Measurements from ENCODE around the gene PBOV1. TPM values are rescaled to one million over a fixed set of nuclear protein-coding genes. Genes with fewer than 3 reads are reported as not detected.
"Not testable (repeated sequence)": the region's sequence is repeated elsewhere in the genome, so short reads cannot be mapped to it uniquely, and the experiment has no call there.

The PBOV1 gene
- polyA plus RNA-seq, 3 donors: 0.06 to 0.15 TPM; not detected in 1

DNA sequence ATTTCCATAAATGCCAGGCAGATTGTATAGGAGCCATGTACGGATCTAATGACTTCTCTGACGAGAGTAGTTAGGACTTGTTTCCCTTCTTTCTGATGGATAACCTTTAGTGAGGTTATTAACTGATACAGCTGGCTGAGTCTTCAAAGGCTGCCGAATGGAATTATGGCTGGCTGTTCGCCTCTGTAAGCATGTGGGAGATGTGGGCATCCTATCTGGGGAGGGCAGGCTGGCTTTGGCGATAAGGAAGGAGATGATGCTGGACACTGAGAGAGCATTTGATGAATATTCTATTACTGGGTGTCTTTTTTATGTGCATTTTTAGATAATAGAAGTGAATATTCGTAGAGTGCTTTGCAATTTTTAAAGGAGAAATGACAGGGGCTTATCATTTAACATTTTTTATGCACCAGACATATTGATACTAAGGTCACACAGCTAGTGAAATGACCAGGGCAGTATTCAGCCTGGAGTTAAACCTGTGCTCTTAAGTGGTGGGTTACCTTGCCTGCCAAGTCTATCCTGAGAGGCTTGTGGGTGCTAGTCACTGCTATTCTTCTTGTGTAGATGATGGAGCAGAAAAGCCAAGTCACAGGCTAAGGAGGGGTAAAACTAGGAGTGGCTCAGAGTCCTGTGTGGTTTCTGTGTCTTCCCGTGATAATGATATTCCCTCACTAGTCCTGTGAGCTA, 3.1 kb downstream of the PBOV1 start:
- DNase-seq (ENCODE audit: extremely low read depth in 1 of 11, low read depth in 9 of 11, low spot score in 4 of 11): no peak

DNA sequence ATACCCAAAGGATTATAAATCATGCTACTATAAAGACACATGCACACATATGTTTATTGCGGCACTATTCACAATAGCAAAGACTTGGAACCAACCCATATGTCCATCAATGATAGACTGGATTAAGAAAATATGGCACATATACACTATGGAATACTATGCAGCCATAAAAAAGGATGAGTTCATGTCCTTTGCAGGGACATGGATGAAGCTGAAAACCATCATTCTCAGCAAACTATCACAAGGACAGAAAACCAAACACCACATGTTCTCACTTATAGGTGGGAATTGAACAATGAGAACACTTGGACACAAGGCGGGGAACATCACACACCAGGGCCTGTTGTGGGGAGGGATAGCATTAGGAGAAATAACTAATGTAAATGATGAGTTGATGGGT, 5.8 kb downstream of the PBOV1 start:
- DNase-seq (ENCODE audit: extremely low read depth in 1 of 11, low read depth in 9 of 11, low spot score in 4 of 11): not testable (repeated sequence)

DNA sequence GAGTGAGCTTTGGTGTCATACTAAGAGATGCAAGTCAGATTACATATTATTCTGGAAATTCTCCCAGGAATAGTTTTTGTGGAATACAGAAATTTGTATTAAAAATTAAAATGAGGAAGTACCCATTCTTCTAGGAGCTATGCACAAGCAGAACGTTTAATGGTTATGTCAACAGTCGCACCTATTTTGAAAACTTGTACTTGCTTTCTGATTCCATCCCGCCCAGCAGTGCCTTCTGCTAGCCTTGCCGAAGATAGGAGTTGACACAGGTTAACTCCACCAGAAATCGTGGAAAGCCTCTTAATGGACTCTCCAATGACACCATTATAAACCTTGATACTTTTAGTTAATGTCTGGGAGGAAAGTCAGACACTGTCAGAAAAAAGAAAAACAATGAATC, 6.7 kb downstream of the PBOV1 start:
- DNase-seq (ENCODE audit: extremely low read depth in 1 of 11, low read depth in 9 of 11, low spot score in 4 of 11): no peak

DNA sequence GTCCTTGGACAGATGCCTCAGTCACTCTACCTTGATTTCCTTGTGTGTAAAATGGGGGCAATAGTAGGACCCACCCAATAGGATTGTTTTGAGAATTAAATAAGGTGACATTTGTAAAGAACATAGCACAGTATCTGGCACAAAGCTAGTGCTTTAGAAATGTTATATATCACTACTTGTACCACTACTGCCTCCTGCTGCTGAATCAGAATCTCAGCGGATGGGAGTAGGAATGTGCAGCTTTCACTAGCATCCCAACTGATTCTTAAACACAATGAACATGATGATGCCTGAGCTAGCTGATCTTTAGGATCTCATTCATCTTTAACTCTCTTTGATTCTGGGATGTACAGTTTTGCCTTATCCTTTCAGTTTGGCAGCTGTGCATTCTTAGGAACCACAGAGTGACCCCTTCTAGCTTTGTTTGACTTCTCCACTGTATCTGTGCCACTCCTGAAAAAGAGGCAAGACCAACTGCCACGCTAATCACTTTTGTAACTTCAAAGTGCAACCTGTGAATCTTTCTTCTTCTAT, 7.2 kb downstream of the PBOV1 start:
- no peak for DNase-seq (ENCODE audit: extremely low read depth in 1 of 11, low read depth in 9 of 11, low spot score in 4 of 11)

DNA sequence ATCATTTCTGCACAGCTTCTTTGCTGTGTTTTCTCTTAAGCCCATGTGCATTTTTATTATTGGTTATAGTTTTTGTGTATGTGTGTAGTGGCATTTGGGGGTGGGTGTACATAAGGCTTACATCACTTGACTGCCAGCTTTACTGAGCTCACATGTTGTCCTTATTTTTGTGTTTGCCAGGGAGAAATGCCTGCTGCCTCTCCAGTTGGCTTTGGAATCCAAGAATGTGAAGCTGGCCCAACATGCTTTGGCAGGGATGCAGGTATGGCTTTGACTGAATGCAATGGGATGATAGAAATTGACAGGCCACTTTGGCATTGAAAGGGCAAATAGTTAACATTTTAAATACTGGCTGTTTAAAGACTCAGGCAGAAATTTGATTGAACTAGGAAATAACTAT, 11.4 kb downstream of the PBOV1 start:
- DNase-seq (ENCODE audit: extremely low read depth in 1 of 11, low read depth in 9 of 11, low spot score in 4 of 11): no peak

DNA sequence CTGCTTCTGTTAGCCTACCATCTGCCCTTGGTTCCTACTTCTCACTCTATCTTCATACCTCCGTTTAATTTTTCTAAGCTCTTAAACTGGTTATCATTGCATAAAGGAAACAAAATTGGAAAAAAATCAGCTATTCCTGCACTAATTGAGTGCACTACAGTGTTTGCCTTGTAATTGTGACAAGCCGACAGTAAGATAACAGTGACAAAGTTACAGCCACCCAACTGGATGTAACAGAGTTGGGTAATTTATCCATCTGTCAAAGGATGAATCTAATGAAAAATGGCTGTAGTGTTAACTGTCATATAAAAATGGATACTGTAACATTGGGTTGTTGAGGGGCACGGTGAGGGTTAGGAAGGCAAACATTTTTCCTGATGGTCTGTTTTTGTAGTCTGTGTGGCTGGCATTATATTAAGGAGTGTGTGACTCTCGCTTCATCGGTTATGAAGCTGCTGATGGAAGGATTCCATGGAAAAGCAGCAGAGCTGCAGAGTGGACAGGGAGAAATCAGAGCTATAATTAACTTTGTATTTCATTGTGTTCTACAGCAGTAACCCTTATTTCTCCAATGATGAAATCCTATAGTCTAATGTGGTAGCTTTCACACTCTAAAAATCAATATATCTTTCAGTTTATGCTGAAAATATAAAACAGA, 12.7 kb downstream of the PBOV1 start:
- DNase-seq (ENCODE audit: extremely low read depth in 1 of 11, low read depth in 9 of 11, low spot score in 4 of 11): no peak

DNA sequence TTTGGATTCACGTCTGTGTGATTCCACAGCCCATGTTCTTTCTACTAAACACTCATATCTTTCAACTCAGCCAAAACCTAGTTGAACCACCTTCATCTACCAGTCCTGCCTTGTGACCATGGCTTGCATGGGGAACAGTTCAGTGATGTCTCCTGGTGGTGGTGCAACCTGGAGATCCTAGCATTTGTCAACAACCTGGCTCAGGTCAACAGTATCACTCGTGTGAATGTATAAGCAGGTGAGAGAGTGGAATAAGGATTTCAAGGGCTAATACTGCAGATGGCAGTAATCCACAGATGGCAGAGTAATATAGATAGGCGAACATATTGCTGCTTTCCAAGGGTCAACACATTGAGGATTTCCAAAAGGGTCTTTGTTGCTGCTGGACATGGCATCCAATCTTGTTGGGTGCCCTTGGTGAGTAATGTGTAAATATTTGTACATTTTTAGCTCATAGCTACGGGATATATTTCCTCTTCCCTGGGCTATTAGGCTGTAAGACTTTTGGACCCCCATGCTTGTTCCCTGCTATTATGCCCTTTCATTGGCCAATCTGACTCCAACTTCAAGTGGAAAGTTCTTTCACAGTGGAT, 13.4 kb downstream of the PBOV1 start:
- no peak for DNase-seq (ENCODE audit: extremely low read depth in 1 of 11, low read depth in 9 of 11, low spot score in 4 of 11)

DNA sequence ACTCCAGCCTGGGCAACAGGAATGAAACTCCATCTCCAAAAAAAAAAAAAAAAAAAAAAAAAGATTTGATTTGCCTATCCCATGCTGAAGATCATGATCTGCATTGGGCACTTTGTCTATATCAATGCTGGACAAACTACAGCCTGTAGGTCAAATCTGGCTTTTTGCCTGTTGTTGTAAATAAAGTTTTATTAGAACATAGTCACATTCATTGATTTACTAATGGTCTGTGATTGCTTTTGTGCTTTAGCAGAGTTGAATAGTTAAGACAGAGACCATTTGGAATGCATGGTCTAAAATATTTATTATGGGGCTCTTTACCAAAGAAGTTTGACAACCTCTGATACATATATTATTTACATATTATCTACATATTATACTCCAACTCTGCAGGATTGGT, 14.0 kb downstream of the PBOV1 start:
- no peak for DNase-seq (ENCODE audit: extremely low read depth in 1 of 11, low read depth in 9 of 11, low spot score in 4 of 11)

DNA sequence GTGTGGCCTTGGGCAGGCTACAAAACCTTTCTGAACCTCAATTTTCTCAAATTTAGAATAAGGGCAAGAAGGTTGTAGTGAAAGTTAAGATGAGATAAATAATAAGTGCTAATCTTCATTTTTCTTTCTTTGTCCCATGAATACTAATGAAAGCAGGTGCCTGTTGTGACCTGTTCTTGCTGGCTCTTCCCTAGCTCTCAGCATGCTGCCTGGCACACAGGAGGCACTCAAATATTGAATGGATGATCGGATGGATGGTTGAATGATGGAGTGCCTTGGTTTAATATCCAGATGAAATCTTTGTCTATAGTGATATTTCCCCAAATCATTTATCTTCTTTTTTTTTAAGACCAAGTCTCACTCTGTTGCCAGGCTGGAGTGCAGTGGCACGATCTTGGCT, 15.0 kb downstream of the PBOV1 start:
- DNase-seq (ENCODE audit: extremely low read depth in 1 of 11, low read depth in 9 of 11, low spot score in 4 of 11): no peak

DNA sequence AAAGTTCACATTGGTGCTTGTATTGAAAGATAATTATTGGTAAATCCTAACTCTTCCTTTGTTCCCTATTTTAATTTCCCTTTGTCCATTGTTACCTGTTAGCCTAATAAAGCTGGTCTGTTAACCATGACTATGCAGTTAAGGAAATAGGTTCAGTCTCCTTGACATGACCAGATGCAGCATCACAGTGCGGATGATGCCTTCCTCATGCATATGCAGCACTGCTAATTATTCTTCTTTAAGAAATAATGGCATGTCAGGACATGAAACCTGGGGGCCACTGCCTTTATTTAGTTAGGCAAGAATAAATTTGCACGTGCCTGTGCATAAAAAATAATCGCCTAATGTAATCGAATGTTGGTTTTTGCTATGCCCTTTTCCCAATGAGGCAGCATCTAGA, 16.5 kb downstream of the PBOV1 start:
- DNase-seq (ENCODE audit: extremely low read depth in 1 of 11, low read depth in 9 of 11, low spot score in 4 of 11): no peak

DNA sequence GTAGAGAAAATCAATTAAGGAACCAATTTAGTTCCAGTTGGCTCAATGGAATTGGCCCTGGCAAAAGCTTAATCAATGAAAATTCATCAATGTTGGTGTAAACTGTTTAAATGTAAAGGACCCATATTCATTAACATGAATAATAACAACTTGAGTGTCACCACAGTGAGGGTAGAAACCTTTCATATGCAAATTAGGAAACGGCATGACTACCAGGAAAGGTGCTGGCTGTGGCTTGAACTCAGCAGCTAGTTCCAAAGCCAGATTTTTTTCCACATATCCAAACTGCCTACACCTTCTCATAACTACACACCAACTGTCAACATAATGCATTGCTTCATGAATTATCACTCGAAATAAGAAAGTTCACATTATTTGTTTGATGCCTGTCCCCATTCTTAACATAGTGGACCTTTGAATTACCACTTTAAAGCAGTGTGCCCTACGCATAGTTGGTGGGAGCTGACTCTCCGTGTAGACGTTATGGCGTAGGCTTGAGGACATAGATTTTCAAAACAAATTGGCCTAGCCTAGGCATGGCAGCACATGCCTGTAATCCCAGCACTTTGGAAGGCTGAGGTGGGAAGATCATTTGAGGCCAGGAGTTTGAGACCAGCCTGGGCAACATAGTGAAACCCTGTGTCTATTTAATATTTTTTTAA, 19.7 kb downstream of the PBOV1 start:
- no peak for DNase-seq (ENCODE audit: extremely low read depth in 1 of 11, low read depth in 9 of 11, low spot score in 4 of 11)

DNA sequence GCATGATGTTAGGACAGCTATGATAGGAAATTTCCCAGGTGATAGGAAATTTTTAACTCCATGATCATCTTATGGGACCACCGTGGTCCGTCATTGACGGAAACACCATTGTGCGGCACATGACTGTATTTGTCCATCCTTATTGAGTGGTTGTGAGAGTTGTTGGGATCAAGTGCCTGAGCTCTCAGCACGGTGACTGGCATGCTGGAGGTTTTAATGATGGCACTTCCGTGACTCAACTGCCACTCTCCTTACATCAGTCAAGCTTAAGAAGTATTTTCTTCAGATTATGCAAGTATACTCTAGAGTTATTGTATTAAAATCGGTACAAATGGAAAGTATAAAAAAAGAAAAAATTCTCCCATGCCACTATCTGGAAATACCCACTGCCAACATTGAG, 20.7 kb downstream of the PBOV1 start:
- no peak for DNase-seq (ENCODE audit: extremely low read depth in 1 of 11, low read depth in 9 of 11, low spot score in 4 of 11)

DNA sequence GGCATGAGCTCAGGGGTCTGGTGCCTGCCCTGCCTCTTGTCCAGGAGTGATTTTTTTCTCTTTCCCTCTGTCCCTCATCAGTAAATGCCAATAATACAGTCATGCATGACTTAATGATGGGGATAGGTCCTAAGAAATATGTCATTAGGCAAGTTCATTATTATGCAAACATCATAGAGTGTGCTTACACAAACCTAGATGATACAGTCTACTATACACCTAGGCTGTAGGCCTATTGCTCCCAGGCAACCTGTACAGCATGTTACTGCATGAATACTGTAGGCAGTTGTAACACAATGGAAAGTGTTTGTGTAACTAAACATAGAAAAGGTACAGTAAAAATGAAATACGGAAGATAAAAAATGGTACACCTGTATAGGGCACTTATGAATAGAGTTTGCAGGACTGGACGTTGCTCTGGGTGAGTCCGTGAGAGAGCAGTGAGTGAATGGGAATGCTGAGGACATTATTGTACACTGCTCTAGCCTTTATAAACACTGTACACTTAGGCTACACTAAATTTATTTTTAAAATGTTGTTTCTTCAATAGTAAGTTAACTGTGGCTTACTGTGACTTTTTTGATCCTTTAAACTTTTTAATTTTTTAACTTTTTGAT, 22.1 kb downstream of the PBOV1 start:
- DNase-seq (ENCODE audit: extremely low read depth in 1 of 11, low read depth in 9 of 11, low spot score in 4 of 11): no peak

DNA sequence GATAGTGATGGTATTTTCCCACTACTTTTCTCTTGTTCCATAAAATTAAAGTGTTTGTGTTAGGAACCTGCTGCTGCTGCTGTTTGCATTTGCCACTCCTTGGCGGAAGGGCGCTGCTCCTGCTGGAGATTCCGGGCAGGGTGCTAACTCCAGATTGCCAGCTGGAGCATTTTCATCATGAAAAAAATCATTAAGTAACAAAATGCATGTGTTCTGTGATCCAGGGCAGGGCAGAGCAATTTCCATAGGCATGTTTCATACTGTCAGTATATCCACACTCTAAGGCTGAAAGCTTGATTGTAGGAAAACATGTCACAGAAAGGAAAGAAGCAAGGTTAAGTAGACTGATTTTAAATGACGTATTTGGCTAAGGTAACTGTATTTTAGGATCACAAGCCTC, 24.0 kb downstream of the PBOV1 start:
- DNase-seq (ENCODE audit: extremely low read depth in 1 of 11, low read depth in 9 of 11, low spot score in 4 of 11): no peak

DNA sequence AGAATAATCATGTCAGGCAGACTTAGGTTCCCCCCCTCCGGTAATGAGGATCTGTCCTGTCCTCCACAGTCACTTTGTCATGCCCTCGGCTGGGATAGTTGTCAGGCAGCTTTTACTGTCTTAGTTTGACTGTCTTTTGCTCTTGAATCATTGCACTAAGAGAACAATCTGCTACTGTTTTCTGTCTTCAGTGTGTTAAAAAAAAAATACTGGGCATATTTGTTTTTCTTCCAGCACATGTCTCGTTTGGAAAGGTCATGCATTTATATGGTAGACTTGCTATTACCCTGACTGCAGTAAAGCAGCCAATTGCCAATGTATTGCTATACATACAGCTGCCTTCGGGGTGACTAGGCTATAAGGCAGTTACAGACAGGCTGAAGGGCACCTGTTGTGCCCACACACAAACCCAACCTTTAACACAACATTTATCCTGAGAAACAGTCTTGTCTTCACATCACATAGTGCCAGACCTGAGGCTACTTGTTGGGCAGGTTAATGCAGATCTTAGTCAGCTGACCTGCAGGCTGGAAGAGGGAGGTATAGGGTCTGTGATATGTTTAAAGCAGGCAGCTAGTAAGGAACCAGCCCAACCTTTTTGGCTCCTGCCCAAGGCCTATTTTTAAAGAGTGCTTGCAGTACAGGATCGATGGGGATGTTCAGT, 29.9 kb downstream of the PBOV1 start:
- no peak for DNase-seq (ENCODE audit: extremely low read depth in 1 of 11, low read depth in 9 of 11, low spot score in 4 of 11)

DNA sequence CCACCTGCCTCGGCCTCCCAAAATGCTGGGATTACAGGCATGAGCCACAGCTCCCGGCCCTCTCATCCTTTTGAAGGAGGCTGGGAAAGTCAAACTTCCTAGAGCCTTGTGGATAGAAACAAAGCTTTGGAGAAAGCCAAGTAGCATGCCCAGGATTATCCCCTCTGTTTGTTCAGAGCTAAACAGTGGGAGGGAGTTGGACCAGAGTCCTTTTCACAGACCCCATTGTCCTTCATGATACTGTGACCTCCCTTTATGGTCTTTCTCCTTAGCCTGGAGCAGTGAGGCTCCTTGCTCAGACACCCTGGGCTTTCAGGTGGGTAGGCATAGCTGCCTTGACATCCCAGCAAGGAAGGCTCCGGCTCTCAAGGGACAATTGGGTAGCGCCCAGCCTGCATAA, 31.1 kb downstream of the PBOV1 start:
- DNase-seq (ENCODE audit: extremely low read depth in 1 of 11, low read depth in 9 of 11, low spot score in 4 of 11): no peak

DNA sequence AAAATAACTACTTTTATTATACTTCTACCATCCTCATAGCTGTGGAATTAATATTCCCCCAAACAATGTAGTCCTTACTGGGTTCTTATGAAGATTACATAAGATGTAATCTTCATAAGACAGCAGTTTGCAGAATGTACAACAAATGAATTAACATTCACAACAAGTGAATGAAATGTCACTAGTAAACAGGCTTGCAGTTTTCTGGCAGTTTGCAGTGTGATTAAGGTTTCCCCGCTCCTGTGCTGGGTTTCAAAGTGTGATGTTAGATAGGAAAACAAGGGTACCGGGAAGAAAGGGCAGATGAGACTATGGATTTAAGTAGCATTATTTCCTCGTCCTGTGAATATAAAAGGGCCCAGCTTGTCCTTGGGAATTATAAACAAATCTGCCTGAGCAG, 34.1 kb downstream of the PBOV1 start:
- DNase-seq (ENCODE audit: extremely low read depth in 1 of 11, low read depth in 9 of 11, low spot score in 4 of 11): no peak

DNA sequence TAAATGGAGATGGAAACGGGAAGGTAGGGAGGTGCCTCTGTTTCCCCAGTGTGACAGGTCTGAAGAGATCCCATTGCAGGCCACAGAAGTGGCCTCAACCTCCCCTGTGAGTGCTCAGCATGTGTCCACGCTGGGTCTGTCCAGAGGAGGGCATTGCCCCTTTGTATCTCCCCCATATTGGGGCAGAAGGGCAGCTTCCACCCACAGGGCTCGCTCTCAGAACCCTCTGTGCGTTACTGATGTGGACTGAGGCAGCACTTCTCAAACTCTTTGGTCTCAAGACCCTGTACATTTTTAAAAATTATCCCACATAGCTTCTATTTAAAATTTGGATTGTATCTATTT, 34.5 kb downstream of the PBOV1 start:
- no peak for DNase-seq (ENCODE audit: extremely low read depth in 1 of 11, low read depth in 9 of 11, low spot score in 4 of 11)

Measured in renal cortex interstitium (tissue), 11 donors.